ENCODE results near the gene TBL1X.

Gene TBL1X

GRCh38 chrX:9676738-9677097 is 211.9 kb downstream of the TBL1X start:
- no peak for DNase-seq

- DNase-seq, result no peak
Observed at GRCh38 chrX:9677098-9677739, 212.4 kb downstream of the TBL1X start.

GRCh38 chrX:9678215-9678965 is 213.5 kb downstream of the TBL1X start:
- no peak for DNase-seq

GRCh38 chrX:9681011-9681410 is 216.2 kb downstream of the TBL1X start:
- no peak for DNase-seq

GRCh38 chrX:9681422-9681821 is 216.6 kb downstream of the TBL1X start:
- no peak for DNase-seq

- no peak for DNase-seq
Observed at GRCh38 chrX:9682456-9682855, 217.6 kb downstream of the TBL1X start.

- DNase-seq, result no peak
Observed at GRCh38 chrX:9682861-9683260, 218.0 kb downstream of the TBL1X start.

- no peak for DNase-seq
Observed at GRCh38 chrX:9683350-9683749, 218.5 kb downstream of the TBL1X start.

- DNase-seq, result no peak
Observed at GRCh38 chrX:9687899-9688298, 223.0 kb downstream of the TBL1X start.

GRCh38 chrX:9688833-9689232 is 224.0 kb downstream of the TBL1X start:
- no peak for DNase-seq

GRCh38 chrX:9690046-9690445 is 225.2 kb downstream of the TBL1X start:
- no peak for DNase-seq

- no peak for DNase-seq
Observed at GRCh38 chrX:9693307-9694001, 228.6 kb downstream of the TBL1X start.

GRCh38 chrX:9698576-9698975 is 233.7 kb downstream of the TBL1X start:
- no peak for DNase-seq

- DNase-seq, result no peak
Observed at GRCh38 chrX:9700555-9700954, 235.7 kb downstream of the TBL1X start.

- DNase-seq, result no peak
Observed at GRCh38 chrX:9701790-9702189, 236.9 kb downstream of the TBL1X start.

GRCh38 chrX:9703406-9703805 is 238.5 kb downstream of the TBL1X start:
- no peak for DNase-seq

GRCh38 chrX:9704876-9705465 is 240.1 kb downstream of the TBL1X start:
- DNase-seq, result no peak

- DNase-seq, result no peak
Observed at GRCh38 chrX:9706421-9706820, 241.6 kb downstream of the TBL1X start.

- DNase-seq, result no peak
Observed at GRCh38 chrX:9707306-9708033, 242.6 kb downstream of the TBL1X start.

- no peak for DNase-seq
Observed at GRCh38 chrX:9708086-9708485, 243.2 kb downstream of the TBL1X start.

GRCh38 chrX:9708923-9709553 is 244.2 kb downstream of the TBL1X start:
- DNase-seq, result no peak

GRCh38 chrX:9710332-9710731 is 245.5 kb downstream of the TBL1X start:
- DNase-seq, result no peak

- DNase-seq, result no peak
Observed at GRCh38 chrX:9717376-9717775, 252.5 kb downstream of the TBL1X start.
